HUDEP-2 (cell line): Measurements from ENCODE around the gene CD81.
A peak's percentile ranks its signal among the peaks of the same experiment; 100 is the strongest.
"Not testable (repeated sequence)": the region's sequence is repeated elsewhere in the genome, so short reads cannot be mapped to it uniquely, and the experiment has no call there.

Source experiments
- DNase-seq, 76 experiments: peaks; one replicate each; lab custom pipeline; 2025; ENCODE audit not compliant: unreplicated experiment in 76 of 76; lab: John Stamatoyannopoulos, UW

CD81 gene

DNA sequence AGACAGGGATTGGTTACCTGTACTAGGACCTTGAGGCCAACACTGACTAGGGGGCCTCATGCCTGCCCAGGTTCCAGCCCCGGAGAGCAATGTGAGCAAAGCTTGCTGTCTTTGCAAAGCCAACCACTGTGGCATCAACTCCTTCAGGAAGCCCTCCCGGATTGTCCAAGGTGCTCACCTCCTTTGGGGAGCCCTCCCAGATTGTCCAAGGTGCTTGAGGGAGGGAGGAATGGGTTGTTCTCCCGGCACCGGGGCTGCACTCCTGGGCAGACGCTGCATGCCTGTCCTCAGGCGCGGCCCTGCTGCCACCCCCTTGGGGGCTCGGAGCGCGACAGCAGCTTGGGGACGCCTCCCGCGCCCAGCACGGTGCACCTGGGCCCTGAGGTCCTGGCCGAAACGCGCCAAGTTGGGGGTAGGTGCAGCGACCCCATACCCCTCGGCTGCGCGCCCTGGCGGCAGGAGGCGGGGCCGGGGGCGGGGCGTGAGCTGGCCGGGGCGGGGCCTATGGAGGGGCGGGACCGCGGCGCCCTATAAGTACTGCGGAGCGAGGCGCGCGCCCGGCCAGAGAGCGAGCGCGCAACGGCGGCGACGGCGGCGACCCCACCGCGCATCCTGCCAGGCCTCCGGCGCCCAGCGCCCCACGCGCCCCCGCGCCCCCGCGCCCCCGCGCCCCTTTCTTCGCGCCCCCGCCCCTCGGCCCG lies at the start of gene CD81:
CD81 (plus strand) TSS at position 560 of the 701 bp plus-strand sequence. CDS start 240 bp downstream, outside the sequence.
- peak in 27 of 76 experiments; percentile 2 to 74 (median 27) for DNase-seq

GRCh38 chr11:2328021-2328420 lies 49.1 kb upstream of the CD81 start:
- no peak for DNase-seq

- no peak for DNase-seq
Measured at GRCh38 chr11:2328656-2329354, 48.3 kb upstream of the CD81 start.

DNA sequence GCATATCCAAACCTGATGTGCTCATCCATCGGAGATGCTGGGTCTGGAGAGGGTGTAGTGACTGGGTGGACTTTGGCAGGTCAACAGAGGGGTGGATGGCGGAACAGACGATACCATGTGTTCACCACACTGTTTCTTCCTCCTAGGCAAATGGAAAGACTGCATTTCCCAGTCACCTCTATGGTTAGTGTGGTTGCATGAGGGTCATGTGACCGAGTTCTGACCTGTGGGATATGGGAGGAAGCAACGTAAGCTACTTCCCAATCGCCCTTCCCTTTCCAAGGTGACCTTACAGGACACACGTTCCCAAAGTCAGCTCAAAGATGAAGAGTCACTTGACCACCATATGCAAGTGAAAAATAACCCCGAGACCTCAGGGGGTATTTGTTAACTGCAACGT lies 47.6 kb upstream of the CD81 start:
- no peak for DNase-seq

- no peak for DNase-seq
Measured at GRCh38 chr11:2330696-2331095, 46.4 kb upstream of the CD81 start.

DNA sequence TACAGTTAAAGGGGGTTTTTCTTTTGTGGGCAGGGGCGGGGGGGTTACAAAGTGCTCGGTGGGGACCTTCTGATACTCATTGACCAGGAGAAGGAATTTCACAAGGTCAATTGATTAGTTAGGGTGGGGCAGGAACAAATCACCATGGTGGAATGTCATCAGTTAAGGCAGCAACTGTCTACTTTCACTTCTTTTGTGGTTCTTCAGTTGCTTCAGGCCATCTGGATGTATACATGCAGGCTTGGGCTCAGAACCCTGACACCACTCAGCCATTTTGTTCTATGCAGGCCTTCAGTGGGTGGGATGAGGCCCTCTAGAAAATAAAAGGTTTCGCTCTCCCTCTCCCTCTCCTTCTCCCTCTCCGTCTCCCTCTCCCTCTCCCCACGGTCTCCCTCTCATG lies 45.7 kb upstream of the CD81 start:
- no peak for DNase-seq

- DNase-seq = not testable (repeated sequence)
Measured at GRCh38 chr11:2332569-2332968, 44.5 kb upstream of the CD81 start.

DNA sequence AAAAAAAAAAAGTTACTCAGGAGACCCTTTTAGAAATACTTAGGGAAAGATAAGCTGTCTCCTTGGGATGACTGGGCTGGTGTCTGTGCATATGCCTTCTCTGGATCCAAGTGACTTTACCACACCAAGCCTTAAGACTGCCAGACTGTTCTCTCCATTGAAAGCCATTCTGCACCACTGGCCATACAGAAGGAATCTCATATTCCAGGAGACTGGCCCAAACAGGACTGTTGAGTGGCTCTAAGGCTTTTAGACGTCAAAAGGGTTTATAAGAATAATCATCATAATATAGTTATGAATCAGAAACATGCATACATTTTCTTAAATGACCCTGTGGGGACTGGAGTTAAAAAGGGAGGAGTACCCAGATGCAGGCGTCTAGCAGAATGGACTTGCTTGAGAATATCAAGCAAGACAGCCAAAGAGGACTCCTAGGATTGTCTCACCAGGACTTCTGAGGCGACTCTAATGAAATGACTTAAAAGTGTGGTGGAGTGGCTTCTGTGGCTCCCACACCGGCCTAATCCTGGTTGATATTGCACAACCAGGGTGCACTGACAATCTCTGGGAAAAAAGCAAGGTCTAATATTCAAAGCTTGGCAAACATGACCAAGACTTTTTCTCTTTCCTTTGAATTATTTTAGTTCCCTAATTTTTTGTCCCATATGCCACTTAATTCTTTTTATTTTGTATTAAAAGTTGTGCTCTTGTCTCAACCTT lies 43.5 kb upstream of the CD81 start:
- DNase-seq = not testable (repeated sequence)

- DNase-seq = not testable (repeated sequence)
Measured at GRCh38 chr11:2335286-2335685, 41.8 kb upstream of the CD81 start.

- DNase-seq = peak in 8 of 76 experiments; percentile 6 to 35 (median 12)
Measured at GRCh38 chr11:2338760-2339159, 38.4 kb upstream of the CD81 start.

DNA sequence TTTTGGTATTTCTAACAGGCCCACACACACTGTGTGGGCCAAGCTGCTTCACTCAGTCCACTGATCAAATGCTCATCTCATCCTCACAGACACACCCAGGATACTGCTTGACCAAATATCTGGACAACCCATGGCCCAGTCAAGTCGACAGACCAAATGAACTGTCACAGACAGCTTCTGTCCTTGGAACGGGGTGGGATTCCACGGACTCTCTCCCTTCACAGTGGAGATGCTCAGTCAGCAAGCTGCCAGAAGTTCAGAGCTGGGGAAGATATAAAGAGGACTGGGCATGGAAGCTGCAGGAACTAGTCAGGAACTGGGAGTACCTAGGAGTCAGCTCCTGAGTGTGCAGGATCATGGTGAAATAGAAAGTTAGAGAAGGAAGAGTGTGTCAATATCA lies 34.6 kb upstream of the CD81 start:
- no peak for DNase-seq

- no peak for DNase-seq
Measured at GRCh38 chr11:2342981-2343380, 34.1 kb upstream of the CD81 start.

- no peak for DNase-seq
Measured at GRCh38 chr11:2343502-2343901, 33.6 kb upstream of the CD81 start.

- DNase-seq = no peak
Measured at GRCh38 chr11:2345050-2345449, 32.1 kb upstream of the CD81 start.

DNA sequence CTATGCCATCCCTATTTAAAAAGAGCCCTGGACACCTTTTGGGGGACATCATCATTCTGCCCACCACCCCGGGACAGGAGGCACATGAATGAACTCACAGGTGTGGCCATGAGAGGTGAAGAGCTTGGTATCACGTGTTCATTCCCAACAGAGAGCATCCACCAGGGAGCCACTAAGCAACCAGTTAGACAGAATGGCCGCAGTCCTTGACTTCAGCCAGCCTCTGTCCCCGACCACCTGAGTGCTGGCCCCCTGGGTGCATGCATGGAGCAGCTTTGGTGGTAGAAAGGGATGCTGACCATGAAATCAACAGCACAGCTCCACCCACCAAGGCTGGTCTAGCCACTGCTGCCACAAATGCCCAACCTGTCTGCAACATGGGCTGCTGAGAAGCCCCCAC lies 31.1 kb upstream of the CD81 start:
- DNase-seq = no peak

DNA sequence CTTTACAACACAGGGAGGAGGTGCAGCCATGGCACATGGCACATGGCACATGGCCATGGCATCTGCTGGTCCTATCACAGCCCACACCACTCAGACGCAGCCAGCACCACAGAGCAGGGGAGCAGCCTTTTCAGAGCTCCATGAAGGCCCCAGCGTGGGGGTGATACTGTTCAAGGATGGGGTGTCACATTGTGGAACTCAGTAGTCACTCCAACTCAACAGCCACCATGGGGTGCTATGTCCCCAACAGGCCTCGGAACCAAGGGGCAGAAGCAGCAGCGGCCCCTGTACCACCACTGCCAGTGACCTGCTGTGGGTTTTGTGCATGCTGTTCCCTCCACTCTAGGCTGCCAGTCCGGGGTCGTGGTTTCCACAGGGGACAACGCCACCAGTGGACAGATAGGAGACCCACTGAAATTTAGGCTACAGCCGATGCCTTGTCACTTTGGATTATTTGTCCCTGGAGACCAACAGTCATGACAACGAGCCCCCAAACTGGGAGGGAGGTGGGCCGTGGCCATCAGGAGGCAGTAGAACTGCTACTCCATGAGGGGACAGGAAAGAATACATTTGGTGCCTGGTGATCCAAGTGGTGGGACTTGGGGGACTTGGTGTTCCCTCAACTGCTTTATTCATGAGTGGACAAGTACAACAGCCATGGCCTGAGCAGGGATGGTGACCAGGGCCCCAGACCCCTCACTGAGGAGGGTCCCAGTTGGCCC lies 30.4 kb upstream of the CD81 start:
- DNase-seq = no peak

- DNase-seq = no peak
Measured at GRCh38 chr11:2347308-2347830, 29.7 kb upstream of the CD81 start.

- DNase-seq = no peak
Measured at GRCh38 chr11:2348986-2349385, 28.1 kb upstream of the CD81 start.

- no peak for DNase-seq
Measured at GRCh38 chr11:2351701-2352100, 25.4 kb upstream of the CD81 start.

GRCh38 chr11:2352420-2352819 lies 24.7 kb upstream of the CD81 start:
- DNase-seq = no peak
